Measurements from ENCODE around the gene LEF1.
A peak's percentile ranks its signal among the peaks of the same experiment; 100 is the strongest.
"Not testable (repeated sequence)": the region's sequence is repeated elsewhere in the genome, so short reads cannot be mapped to it uniquely, and the experiment has no call there.

LEF1 gene

DNA sequence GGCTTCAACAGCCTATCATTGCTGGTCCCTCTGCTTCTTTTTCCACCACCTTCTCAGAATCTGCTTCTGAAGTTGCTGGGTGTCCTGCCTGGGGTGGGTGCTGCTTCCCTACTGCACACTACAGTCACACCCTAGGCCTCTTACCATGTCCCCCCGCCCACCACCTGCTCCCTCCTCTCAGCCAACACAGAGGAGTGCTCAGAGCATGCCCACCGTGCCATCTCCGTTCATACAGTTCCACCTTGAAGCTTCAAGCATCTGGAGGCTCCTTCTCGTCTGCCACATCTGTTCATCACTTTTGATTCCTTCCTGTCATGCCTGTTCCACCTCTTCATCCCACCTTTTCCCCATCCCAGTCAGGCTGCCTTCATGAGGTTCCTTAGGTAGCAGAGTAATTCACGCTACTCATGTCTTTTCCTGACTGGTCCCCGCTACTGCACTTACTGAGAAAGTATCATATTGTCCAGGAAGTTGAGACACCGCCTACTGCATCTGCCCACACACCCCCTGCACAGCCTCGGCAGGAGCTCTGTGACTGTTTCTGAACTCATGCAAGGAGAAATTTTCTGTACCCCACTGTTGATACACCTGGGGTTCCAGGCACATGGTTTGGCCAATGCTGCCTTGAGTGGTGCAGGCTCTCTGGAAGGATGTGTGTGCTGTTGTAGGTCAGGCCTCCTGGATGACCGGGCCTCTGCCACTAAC lies 139.6 kb downstream of the LEF1 start:
- DNase-seq = no peak

GRCh38 chr4:108024878-108025165 lies 143.9 kb downstream of the LEF1 start:
- DNase-seq = no peak

- no peak for DNase-seq
Observed at GRCh38 chr4:108024085-108024877, 144.5 kb downstream of the LEF1 start.

GRCh38 chr4:108018884-108019187 lies 149.9 kb downstream of the LEF1 start:
- no peak for DNase-seq

- DNase-seq = peak; percentile 88
Observed at GRCh38 chr4:108018040-108018883, 150.5 kb downstream of the LEF1 start.

DNA sequence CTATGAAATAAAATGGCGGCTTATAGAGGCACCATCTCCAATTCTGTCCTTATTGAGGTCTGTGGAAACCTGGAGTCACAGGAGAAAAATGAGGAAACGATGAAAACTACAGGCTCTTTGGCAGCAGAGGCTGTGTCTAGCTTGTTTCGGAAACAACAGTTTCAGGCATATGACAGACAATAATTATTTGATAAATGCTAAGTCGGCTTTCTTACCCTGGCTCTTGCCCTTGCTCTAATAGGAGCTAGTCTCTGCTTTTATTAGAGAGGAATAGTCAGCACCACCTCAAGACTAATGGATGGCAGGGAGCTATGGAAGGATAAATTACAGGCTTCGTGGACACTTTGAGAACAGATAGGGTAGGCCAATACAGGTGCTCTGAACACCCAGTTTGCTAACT lies 154.8 kb downstream of the LEF1 start:
- DNase-seq = no peak

GRCh38 chr4:108013327-108013726 lies 155.4 kb downstream of the LEF1 start:
- DNase-seq = no peak

DNA sequence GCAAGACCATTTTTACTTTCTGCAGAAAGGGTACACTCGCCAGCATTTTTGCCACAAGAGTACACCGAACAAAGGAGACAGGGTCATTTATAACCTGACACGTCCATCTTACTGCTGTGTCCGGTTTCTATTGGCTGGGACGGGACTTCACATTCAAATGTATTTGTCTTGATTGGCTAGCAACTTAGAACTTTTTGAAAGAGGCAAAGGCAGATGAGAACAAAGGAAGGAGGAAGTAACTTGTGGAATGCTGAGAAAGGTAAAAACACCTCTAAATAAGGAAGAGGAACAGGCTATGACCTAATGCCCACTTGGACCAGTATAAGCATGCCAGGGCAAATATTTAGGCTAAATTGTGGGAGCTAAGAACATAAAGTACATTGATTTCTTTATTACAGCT lies 156.3 kb downstream of the LEF1 start:
- DNase-seq = not testable (repeated sequence)

DNA sequence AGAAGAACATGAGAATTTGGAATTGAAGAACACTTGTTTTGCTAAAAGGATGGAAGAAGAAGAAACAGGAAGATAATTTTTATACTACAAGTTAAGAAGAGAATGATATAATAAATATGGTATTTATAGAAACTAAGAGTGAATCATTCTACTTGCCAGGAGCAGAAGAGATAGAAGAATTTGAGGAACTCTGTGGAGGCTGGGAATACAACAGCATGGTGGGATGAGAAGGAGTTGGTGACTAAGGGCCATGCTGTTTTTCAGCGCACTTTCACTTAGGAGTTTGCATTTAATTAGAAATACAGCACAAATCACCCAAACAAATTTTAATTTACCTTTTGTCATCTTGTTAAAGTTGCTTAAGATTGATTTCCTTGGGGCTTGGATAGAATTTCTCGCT lies 158.6 kb downstream of the LEF1 start:
- no peak for DNase-seq

DNA sequence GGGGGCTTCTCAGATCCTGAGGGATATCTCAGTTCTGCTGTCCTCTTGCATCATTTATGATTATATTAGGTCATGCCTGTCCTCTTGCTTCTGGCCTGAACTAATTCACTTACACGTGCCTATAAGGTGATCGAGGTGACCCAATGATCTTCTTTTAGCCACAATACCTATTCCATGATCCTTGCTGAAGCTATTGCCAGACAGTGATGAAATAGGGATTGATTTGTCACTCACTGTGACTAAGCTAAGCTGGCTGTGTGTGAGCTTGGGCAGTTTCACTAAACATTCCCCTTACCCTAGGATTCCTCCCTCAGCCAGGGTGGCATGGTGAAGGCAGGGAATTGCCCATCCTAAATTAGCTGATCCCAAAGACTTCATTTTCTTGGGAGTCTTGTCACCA lies 160.0 kb downstream of the LEF1 start:
- no peak for DNase-seq

- DNase-seq = no peak
Observed at GRCh38 chr4:108007984-108008383, 160.7 kb downstream of the LEF1 start.

DNA sequence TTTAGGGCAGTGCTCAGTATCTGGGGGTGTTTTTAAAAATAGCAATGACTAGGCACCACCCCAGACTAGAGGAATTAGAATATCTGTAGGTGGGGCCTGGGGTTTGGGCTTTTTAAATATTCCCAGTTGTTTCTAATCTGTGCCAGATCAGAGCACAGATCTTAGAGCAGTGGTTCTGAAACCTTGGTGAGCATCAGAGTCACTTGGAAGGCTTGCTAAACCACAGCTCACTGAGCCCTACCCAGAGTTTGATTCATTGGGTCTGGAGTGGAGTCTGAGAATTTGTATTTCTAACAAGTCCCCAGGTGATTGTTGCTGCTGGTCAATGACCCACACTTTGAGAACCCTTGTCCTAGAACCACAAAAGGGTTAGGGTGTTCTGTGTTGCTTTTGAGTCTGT lies 162.4 kb downstream of the LEF1 start:
- no peak for DNase-seq

DNA sequence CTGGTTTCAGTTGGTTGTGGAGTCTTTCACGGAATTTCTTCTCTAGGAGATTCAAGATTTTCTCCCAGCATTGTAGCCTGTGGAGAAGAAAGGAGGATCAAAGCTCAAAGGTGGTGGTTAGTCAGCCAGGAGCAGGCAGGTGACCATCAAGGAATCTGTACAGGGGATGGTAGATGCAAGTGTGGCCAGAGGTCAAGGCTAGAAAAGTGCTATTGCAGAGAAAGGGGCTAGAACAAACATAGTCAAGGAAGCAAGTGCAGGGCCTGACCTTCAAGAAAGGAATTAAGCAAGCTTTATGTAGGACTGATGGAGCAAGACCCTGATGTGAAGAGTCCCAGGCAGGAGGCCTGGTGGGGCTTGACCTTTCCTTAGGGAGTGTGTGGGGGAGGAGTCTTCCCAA lies 162.9 kb downstream of the LEF1 start:
- DNase-seq = no peak

DNA sequence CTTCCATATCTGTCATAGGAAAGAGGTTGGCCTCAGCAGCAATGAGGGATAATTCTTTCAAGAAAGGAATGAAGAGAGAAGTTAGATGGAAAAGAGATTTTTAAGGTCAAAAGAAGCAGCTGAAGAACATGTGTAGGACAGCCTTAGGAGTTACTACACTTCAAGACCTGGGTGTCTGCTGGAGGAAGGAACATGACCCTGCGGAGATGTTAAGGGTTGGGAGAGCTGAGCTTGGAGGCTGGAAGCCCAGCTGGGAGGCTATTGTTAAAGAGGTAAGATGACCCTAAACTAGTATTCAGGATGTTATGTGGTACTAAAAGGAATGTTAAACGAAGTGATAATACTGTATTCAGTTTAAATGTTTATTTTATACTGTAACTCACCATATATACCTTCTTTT lies 164.1 kb downstream of the LEF1 start:
- DNase-seq = no peak

DNA sequence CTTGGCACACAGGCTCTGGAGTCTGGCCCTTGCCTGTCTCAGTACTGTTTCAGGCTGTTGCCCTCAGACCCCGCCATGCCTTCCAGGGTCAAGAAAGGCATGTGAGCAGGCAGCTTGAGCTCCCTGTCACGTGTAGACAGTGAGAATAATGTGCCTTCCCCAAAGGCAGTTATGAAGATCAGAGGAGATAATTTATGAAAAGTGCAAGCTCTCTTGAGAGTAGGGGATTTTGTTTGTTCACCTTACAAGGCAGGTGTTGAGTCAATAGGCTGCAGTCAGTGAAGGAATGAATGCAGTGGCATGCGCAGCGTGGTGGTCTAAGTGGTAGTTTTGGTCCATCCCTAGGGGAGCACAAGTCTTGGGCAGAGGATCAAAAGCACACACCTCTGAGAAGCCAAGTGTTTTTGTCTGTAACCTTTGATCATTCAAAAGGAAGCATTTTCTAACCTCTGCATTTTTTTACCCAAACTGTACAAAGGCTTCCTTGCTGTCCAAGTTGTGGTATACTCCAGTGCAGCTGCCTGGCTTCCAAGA lies 164.7 kb downstream of the LEF1 start:
- DNase-seq = no peak

DNA sequence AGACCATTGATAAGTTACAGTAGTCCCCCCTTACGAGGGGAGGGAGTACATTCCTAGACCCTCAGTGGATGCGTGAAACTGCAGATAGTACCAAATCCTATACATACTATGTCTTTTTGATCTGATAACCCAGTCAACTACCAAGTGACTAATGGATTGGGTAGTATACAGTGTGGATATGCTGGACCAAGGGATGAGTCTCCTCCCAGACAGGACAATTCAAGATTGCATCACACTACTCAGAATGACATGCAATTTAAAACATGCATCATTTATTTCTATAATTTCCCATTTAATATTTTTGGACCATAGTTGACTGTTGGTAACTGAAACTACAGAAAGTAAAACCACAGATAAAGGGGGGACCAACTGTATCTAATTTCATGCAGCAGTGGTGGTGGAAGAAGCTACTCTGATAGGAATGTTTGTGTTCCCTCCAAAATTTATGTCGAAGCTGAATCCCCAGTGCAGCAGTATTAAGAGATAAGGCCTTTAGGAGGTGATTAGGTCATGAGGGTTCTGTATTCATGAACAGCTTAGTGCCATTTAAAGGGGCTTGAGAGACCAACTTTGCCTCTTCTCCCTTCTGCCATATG lies 167.1 kb downstream of the LEF1 start:
- no peak for DNase-seq

GRCh38 chr4:107999932-108000539 lies 168.7 kb downstream of the LEF1 start:
- no peak for DNase-seq

GRCh38 chr4:107997794-107998193 lies 170.9 kb downstream of the LEF1 start:
- DNase-seq = no peak

Data from midbrain (tissue), 1 donor.